Fibroblast of villous mesenchyme (primary cell): ENCODE measurements around the gene FAM3C. TPM values are rescaled to one million over a fixed set of nuclear protein-coding genes. Genes with fewer than 3 reads are reported as not detected.
"Not testable (repeated sequence)": the region's sequence is repeated elsewhere in the genome, so short reads cannot be mapped to it uniquely, and the experiment has no call there.

Source experiments
- DNase-seq: peaks from one replicate; pipeline ENCODE4 v3.0.0-alpha.2; 2010; ENCODE audit warnings: low read depth
- H3K4me3 ChIP-seq: 2 replicates; pipeline ENCODE4 v1.5.1; 2011; ENCODE audit warnings: low read depth, mild to moderate bottlenecking, low read length
- total RNA-seq: library from RNA; depleted of rRNA; stranded (reverse); fragments of >200 nt; gene quantifications from 2 replicates; pipeline ENCODE4 v1.2.3, GENCODE V29; 2012
- TF ChIP-seq, protein P1 (sequence below): IDR thresholded peaks from 2 replicates; pipeline ENCODE4 v1.5.1; 2012; ENCODE audit warnings: low read depth, mild to moderate bottlenecking, low read length; ENCODE audit not compliant: insufficient read depth

FAM3C gene
- total RNA-seq, 1 donor, result 35.8 TPM

DNA sequence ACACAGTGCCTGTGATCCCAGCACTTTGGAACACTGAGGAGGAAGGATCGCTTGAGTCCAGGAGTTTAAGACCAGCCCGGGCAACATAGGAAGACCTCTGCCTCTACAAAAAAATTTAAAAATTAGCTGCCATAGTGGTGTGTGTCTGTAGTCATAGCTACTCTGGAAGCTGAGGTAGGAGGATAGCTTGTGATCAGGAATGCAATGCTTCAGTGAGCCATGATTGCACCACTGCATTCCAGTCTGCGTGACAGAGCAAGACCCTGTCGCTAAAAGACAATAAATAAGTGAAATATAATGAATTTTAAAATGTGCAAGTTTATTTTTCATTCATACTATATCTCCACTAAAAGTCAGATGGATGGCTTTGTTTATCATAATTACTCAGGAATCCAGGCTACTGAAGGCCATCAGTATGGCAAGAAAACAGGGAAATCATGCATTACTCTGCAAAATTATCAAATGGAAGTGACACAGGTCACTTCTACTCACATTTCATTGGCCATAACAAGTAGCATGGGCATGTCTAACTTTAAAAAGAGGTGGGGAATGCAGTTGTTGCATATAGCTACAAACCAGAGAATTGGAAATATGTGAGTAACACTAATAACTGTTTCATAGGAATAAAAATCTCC, 32.9 kb upstream of the FAM3C start:
- TF ChIP-seq, protein P1, sequence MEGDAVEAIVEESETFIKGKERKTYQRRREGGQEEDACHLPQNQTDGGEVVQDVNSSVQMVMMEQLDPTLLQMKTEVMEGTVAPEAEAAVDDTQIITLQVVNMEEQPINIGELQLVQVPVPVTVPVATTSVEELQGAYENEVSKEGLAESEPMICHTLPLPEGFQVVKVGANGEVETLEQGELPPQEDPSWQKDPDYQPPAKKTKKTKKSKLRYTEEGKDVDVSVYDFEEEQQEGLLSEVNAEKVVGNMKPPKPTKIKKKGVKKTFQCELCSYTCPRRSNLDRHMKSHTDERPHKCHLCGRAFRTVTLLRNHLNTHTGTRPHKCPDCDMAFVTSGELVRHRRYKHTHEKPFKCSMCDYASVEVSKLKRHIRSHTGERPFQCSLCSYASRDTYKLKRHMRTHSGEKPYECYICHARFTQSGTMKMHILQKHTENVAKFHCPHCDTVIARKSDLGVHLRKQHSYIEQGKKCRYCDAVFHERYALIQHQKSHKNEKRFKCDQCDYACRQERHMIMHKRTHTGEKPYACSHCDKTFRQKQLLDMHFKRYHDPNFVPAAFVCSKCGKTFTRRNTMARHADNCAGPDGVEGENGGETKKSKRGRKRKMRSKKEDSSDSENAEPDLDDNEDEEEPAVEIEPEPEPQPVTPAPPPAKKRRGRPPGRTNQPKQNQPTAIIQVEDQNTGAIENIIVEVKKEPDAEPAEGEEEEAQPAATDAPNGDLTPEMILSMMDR, result no peak
- H3K4me3 ChIP-seq, result no peak overlapping the region
- DNase-seq, result peak; percentile 36

DNA sequence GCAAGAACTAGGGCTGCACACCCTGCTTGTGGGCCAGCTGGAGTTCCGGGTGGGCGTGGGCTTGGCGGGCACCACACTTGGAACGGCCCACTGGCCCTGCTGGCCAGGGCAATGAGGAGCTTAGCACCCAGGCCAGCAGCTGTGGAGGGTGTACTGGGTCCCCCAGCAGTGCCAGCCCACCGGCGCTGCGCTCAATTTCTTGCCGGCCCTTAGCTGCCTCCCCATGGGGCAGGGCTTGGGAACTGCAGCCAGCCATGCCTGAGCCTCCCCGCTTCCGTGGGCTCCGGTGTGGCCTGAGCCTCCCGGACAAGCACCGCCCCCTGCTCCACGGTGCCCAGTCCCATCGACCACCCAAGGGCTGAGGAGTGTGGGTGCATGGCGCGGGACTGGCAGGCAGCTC, 25.6 kb upstream of the FAM3C start:
- H3K4me3 ChIP-seq, DNase-seq: not testable (repeated sequence)

DNA sequence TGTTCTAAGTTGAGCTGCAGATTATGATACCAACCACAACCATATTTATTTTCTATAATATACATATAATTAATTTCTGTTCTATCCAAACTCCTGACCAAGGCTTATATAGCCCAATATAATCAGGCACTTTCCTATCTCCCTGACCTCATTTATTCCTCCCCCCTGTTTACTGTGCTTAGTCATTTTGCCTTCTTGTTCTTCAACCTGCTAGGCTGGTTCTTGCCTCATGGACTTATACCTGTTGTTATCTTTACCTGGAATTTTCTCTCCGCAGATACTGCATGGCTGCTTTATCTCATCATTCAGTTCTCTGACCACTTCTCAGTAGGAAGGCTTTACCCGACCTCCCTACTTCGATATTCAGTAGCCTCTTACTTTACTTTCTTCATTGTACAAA, 24.9 kb upstream of the FAM3C start:
- no peak for DNase-seq
- TF ChIP-seq, protein P1, result no peak
- H3K4me3 ChIP-seq, result no peak overlapping the region

DNA sequence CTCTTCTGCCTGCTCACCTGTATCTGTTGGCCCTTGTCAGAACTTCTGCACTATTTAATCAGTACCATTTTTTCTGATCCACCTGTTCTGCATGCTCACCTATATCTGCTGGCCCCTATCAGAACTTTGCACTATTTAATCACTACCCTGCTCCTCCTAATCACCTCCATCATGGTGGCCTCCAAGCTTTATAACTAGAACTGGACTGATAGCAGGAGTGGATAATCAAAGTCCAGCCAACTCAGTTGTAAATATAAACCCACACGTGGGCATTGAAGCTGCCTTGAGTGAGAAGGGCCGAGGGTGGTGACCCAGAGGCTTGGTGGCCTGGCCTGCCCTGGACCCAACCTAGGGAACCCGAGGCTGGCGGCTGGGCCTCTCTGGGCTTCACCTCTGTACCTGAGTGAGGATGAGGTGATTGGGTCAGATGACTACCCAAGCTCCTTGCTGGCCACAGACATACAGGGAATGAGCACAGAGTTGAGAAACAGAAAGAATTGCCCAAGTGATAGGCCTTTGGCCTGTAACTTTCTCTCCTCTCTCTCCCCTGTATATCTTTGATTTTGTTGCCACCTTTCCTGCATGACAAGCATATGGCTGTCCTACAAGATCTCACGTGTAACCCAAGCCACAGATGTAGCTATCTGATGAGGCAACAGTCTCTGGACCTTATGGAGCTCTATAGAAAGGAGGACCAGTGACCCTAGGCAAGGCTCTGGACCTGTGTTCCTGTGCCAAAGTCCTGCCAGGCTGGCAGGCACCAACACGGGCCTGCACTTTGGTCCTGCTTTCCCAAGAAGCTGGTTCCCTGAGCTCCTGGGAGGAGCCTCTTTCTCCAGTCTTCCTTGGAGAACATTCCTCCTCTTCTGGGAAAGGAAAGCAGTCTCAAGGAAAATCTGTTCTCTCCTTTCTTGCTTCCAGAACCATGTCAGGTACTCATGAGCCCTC, 23.4 kb upstream of the FAM3C start:
- TF ChIP-seq, protein P1, result no peak
- no peak overlapping the region for H3K4me3 ChIP-seq
- DNase-seq, result no peak

DNA sequence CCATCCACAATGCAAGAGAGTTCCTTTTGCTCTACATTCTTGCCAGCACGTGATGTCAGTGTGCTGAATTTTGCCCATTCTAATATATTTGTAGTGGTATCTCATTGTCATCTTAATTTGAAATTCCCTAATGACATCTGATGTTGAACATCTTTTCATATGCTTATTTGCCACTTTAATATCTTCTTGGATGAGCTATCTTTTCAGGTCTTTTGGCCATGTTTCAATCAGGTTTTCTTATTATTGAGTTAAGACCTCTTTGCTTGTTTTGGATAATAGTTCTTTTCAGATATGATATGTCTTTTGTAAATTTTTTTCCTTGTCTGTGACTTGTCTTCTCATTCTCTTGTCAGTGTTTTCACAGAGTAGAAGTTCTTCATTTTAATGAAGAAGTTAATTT, 20.4 kb upstream of the FAM3C start:
- TF ChIP-seq, protein P1, result no peak
- no peak for DNase-seq
- no peak overlapping the region for H3K4me3 ChIP-seq

DNA sequence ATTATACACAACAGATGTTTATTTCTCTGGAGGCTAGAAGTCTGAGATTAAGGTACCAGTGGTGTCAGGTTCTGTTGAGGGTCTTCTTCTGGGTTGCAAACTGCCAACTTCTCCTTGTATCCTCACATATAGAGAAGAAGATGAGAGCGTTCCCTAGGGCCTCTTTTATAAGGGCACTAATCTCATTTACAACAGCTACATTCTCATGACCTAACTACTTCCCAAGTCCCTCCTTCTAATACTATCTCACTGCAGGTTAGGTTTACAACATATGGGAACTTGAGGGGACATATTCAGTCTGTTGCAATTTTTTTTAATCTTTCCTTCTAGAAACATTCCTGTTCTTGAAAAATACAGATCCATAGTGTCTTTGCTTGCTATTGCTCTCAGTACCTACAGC, 18.3 kb upstream of the FAM3C start:
- no peak overlapping the region for H3K4me3 ChIP-seq
- no peak for DNase-seq
- TF ChIP-seq, protein P1, result no peak

DNA sequence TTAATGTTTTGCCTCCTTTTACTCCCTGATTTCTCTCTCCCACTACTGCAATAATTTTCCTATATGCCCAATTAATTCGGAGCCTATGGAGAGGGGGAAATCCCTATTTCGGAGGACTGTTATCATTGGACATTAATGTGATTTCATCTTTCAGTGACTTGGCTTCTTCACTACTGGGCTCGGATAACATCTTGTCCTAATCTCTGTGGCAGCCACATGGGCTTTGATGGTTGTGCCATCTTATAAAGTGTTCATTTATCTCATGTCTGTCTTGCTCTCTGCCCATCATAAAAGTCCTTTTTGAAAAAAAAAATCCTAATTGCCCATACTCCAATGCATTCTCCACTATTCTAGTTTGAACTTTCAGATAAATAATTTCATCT, 15.5 kb upstream of the FAM3C start:
- no peak overlapping the region for H3K4me3 ChIP-seq
- no peak for DNase-seq
- TF ChIP-seq, protein P1, result no peak
